ENCODE results near the gene PRSS12. TPM values are rescaled to one million over a fixed set of nuclear protein-coding genes. Genes with fewer than 3 reads are reported as not detected.

PRSS12 gene
- total and polyA plus RNA-seq, 2 donors (not counting 3 experiments of a cell fraction or from before 2014, with no cell fraction given): 0.22 to 0.55 TPM

DNA sequence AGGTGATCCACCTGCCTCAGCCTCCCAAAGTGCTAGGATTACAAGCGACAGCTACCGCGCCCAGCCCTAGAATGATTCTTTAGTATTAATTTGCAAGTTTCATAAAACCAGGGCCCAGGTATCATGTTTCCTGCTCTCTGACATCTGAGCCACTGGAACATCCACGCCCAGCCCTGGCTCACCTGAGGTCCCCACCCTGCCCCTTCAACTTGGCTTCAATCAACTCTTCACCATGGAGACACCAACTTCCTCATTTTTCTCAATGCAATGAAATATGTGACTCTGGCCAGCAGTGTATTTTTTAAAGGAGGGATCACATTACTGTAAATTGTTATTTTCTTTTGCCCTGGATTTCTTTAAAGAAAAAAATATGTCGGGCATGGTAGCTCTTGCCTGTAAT is 3.9 kb downstream of the PRSS12 start:
- no peaks in the 10 kb centered on the region for H3K9me1 ChIP-seq (replicated peaks; ENCODE audit: control insufficient read depth, extremely low read depth, insufficient read depth, low read length)
- H2AFZ ChIP-seq (ENCODE audit: low read depth, low read length): no peak overlapping the region
- no peaks in the 10 kb centered on the region for H3K9me3 ChIP-seq (replicated peaks; ENCODE audit: control insufficient read depth, insufficient read depth, low read length)
- H3K4me2 ChIP-seq (ENCODE audit: insufficient read depth, low read length): no peak overlapping the region
- dilution Hi-C loops (cut with MboI; ENCODE audit: extremely low pct_ligation_motif_present, low sequenced_read_pairs): no loop called here
- TF ChIP-seq FOS (IDR thresholded peaks at IDR 0.05; ENCODE audit: borderline replicate concordance, insufficient read depth, low read length): no peak
- H3K9ac ChIP-seq (replicated peaks; ENCODE audit: extremely low read depth, insufficient read depth, low read length): no peak overlapping the region
- ChIA-PET CTCF (no interaction called here), POLR2A (no interaction called here)
- H3K4me3 ChIP-seq (replicated peaks in 1 of 3; ENCODE audit: insufficient read depth in 1 of 3, low read depth in 1 of 3, low read length in 3 of 3): no peak overlapping the region
- DNase-seq (ENCODE audit: low read depth, low spot score) (no peak), FAIRE-seq (no peak)
- peaks cover 11% of the 10 kb centered on the region for H3K4me1 ChIP-seq (ENCODE audit: control insufficient read depth, extremely low read depth, insufficient read depth, low read length)
- intact Hi-C loops (cut with micrococcal nuclease): no loop called here
- H4K20me1 ChIP-seq (replicated peaks; ENCODE audit: control insufficient read depth, extremely low read depth, insufficient read depth, low read length): no peaks in the 10 kb centered on the region
- BruUV-seq (replicated peaks): no TSS peak
- H3K27me3 ChIP-seq (ENCODE audit: control insufficient read depth in 2 of 2, insufficient read depth in 2 of 2, low read length in 2 of 2): peaks cover 16 to 31% of the 10 kb centered on the region in 2 experiments
- H3K79me2 ChIP-seq (ENCODE audit: control insufficient read depth, insufficient read depth, low read length): no peaks in the 10 kb centered on the region
- H3K27ac ChIP-seq (ENCODE audit: insufficient read depth, low read depth, low read length): no peak overlapping the region
- no peaks in the 10 kb centered on the region for H3K36me3 ChIP-seq (ENCODE audit: control insufficient read depth in 2 of 2, extremely low read depth in 1 of 2, insufficient read depth in 2 of 2, low read length in 2 of 2)

DNA sequence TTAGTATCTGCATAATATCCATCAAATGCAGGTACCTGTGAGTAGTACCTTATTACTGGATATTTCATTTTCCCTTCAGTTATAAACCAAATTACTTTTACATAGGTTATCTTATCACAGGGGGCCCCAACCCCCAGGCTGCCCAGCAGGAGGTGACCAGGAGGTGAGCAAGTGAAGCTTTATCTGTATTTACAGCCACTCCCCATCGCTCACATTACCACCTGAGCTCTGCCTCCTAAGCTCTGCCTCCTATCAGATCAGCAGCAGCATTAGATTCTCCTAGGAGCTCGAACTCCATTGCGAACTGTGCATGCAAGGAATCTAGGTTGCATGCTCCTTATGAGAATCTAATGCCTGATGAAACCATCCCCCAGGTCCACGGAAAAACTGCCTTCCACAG is 6.3 kb downstream of the PRSS12 start:
- no peak overlapping the region for H3K27ac ChIP-seq (ENCODE audit: insufficient read depth, low read depth, low read length)
- H3K4me1 ChIP-seq (ENCODE audit: control insufficient read depth, extremely low read depth, insufficient read depth, low read length): peaks cover 5% of the 10 kb centered on the region
- no peaks in the 10 kb centered on the region for H3K36me3 ChIP-seq (ENCODE audit: control insufficient read depth in 2 of 2, extremely low read depth in 1 of 2, insufficient read depth in 2 of 2, low read length in 2 of 2)
- FAIRE-seq: no peak
- ChIA-PET CTCF (no interaction called here), POLR2A (no interaction called here)
- no peak overlapping the region for H3K4me2 ChIP-seq (ENCODE audit: insufficient read depth, low read length)
- H3K27me3 ChIP-seq (ENCODE audit: control insufficient read depth in 2 of 2, insufficient read depth in 2 of 2, low read length in 2 of 2): peaks cover 1 to 11% of the 10 kb centered on the region in 2 experiments
- no peak overlapping the region for H2AFZ ChIP-seq (ENCODE audit: low read depth, low read length)
- dilution Hi-C loops (cut with MboI; ENCODE audit: extremely low pct_ligation_motif_present, low sequenced_read_pairs): no loop called here
- DNase-seq (ENCODE audit: low read depth, low spot score): no peak
- no peaks in the 10 kb centered on the region for H3K9me3 ChIP-seq (replicated peaks; ENCODE audit: control insufficient read depth, insufficient read depth, low read length)
- no peaks in the 10 kb centered on the region for H3K79me2 ChIP-seq (ENCODE audit: control insufficient read depth, insufficient read depth, low read length)
- H3K9me1 ChIP-seq (replicated peaks; ENCODE audit: control insufficient read depth, extremely low read depth, insufficient read depth, low read length): no peaks in the 10 kb centered on the region
- H3K9ac ChIP-seq (replicated peaks; ENCODE audit: extremely low read depth, insufficient read depth, low read length): no peak overlapping the region
- intact Hi-C loops (cut with micrococcal nuclease): no loop called here
- no peak overlapping the region for H3K4me3 ChIP-seq (replicated peaks in 1 of 3; ENCODE audit: insufficient read depth in 1 of 3, low read depth in 1 of 3, low read length in 3 of 3)
- no TSS peak for BruUV-seq (replicated peaks)
- H4K20me1 ChIP-seq (replicated peaks; ENCODE audit: control insufficient read depth, extremely low read depth, insufficient read depth, low read length): no peaks in the 10 kb centered on the region
- no peak for TF ChIP-seq GATA2 (IDR thresholded peaks at IDR 0.05; ENCODE audit: insufficient read depth, insufficient read length, low read depth, low read length)
- TF ChIP-seq JUN (IDR thresholded peaks at IDR 0.05; ENCODE audit: borderline replicate concordance, insufficient read depth, insufficient read length, low read depth): no peak
- no peak for TF ChIP-seq EZH2 (IDR thresholded peaks at IDR 0.05; ENCODE audit: borderline replicate concordance, low read depth, low read length, severe bottlenecking)
- TF ChIP-seq, protein P1, sequence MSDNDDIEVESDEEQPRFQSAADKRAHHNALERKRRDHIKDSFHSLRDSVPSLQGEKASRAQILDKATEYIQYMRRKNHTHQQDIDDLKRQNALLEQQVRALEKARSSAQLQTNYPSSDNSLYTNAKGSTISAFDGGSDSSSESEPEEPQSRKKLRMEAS (IDR thresholded peaks at IDR 0.05; ENCODE audit: insufficient read depth, insufficient read length): no peak
- TF ChIP-seq FOS (IDR thresholded peaks at IDR 0.05; ENCODE audit: borderline replicate concordance, insufficient read depth, low read length): no peak
- no peak for TF ChIP-seq POLR2A (IDR thresholded peaks at IDR 0.05; ENCODE audit: low read depth, low read length)
- no peak for TF ChIP-seq POLR2AphosphoS5 (IDR thresholded peaks at IDR 0.05; ENCODE audit: insufficient read depth, low read depth, low read length)
- no peak for TF ChIP-seq MYC (IDR thresholded peaks at IDR 0.05; ENCODE audit: low read depth, low read length)
- TF ChIP-seq, protein P2, sequence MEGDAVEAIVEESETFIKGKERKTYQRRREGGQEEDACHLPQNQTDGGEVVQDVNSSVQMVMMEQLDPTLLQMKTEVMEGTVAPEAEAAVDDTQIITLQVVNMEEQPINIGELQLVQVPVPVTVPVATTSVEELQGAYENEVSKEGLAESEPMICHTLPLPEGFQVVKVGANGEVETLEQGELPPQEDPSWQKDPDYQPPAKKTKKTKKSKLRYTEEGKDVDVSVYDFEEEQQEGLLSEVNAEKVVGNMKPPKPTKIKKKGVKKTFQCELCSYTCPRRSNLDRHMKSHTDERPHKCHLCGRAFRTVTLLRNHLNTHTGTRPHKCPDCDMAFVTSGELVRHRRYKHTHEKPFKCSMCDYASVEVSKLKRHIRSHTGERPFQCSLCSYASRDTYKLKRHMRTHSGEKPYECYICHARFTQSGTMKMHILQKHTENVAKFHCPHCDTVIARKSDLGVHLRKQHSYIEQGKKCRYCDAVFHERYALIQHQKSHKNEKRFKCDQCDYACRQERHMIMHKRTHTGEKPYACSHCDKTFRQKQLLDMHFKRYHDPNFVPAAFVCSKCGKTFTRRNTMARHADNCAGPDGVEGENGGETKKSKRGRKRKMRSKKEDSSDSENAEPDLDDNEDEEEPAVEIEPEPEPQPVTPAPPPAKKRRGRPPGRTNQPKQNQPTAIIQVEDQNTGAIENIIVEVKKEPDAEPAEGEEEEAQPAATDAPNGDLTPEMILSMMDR (IDR thresholded peaks at IDR 0.05; ENCODE audit: extremely low read depth in 1 of 2, insufficient read depth in 1 of 2, low read depth in 1 of 2, low read length in 2 of 2): no peak

All from endothelial cell of umbilical vein (primary cell).